Lung (tissue), 12 donors: Measurements from ENCODE around the gene CDKN1A. TPM values are rescaled to one million over a fixed set of nuclear protein-coding genes. Genes with fewer than 3 reads are reported as not detected.

ENCODE experiments used
- ATAC-seq: fragments of 200-7000 bp; cut with Tn5 transposase; one replicate; pipeline ENCODE4 v1.9.1; 2020; ENCODE audit warnings: moderate number of reproducible peaks; ENCODE audit not compliant: insufficient read depth, low FRiP score
- DNase-seq, 3 donors: peaks; one replicate each; pipeline ENCODE4 v3.0.0-alpha.2; 2013 to 2017
- H3K27ac ChIP-seq, 2 donors: one replicate each; pipeline ENCODE4 v1.5.1; 2013; ENCODE audit warnings: mild to moderate bottlenecking in 2 of 2, moderate library complexity in 2 of 2, control low read depth in 1 of 2, inconsistent platforms in 1 of 2, low read depth in 1 of 2, low read length in 1 of 2
- H3K27me3 ChIP-seq, 3 donors: one replicate each; pipeline ENCODE4 v1.5.1; 2013; ENCODE audit warnings: low read length in 2 of 3; ENCODE audit not compliant: control insufficient read depth in 3 of 3, insufficient read depth in 3 of 3
- H3K36me3 ChIP-seq, 4 donors: one replicate each; pipeline ENCODE4 v1.5.1; 2013; ENCODE audit warnings: low read length in 4 of 4, mild to moderate bottlenecking in 1 of 4, moderate library complexity in 1 of 4; ENCODE audit not compliant: control insufficient read depth in 4 of 4, insufficient read depth in 4 of 4
- H3K4me1 ChIP-seq, 5 donors: one replicate each; pipeline ENCODE4 v1.5.1; 2013; ENCODE audit warnings: low read length in 5 of 5, mild to moderate bottlenecking in 2 of 5, moderate library complexity in 1 of 5; ENCODE audit not compliant: control insufficient read depth in 5 of 5, insufficient read depth in 5 of 5
- H3K4me3 ChIP-seq: one replicate; pipeline ENCODE4 v1.5.1; 2013; ENCODE audit warnings: mild to moderate bottlenecking, control low read depth, moderate library complexity
- H3K9ac ChIP-seq, 2 donors: one replicate each; pipeline ENCODE4 v1.5.1; 2013; ENCODE audit warnings: low read length in 2 of 2, control low read depth in 1 of 2; ENCODE audit not compliant: insufficient read depth in 1 of 2
- H3K9me3 ChIP-seq, 4 donors: one replicate each; pipeline ENCODE4 v1.5.1; 2013; ENCODE audit warnings: low read length in 3 of 4, mild to moderate bottlenecking in 1 of 4, moderate library complexity in 1 of 4; ENCODE audit not compliant: control insufficient read depth in 4 of 4, insufficient read depth in 3 of 4
- CTCF ChIP-seq: IDR thresholded peaks from 2 replicates; pipeline ENCODE4 v1.5.1; 2012; ENCODE audit warnings: mild to moderate bottlenecking; ENCODE audit errors: control extremely low read depth, extremely low read depth
- WGBS, 2 donors: extraction: QIAGEN DNeasy Blood & Tissue Kit; methylation state at CpG; one replicate each; pipeline ENCODE4 v1.1.7; 2013; 5-methylcytosine and 5-hydroxymethylcytosine counted together
- polyA plus RNA-seq, 2 donors: library from polyadenylated mRNA; stranded (reverse); fragments of 200-250 nt; gene quantifications; one replicate each; pipeline ENCODE4 v1.2.1, GENCODE V29; 2013
- total RNA-seq, 2 donors: library from RNA; depleted of rRNA in 1 of 2; stranded (reverse); fragments of >200 nt in 1 of 2; gene quantifications; one replicate each; pipeline ENCODE4 v1.2.1, GENCODE V29; 2014 to 2021
- donor health status: control.
- donor health status: control.
- donor health status: Bipolar disorder and iron deficiency.
- donor health status: healthy.
- donor health status: DM: yes; HTN: yes; CAD: no.

CDKN1A gene
- total and polyA plus RNA-seq, 4 donors: 35.3 to 183 (median 66.2) TPM

- Histone ChIP-seq H3K9ac (no peak overlapping the region), H3K4me3 (no peak overlapping the region), H3K27ac (no peak overlapping the region), H3K27me3 (no peaks in the 10 kb centered on the region), H3K4me1 (no peaks in the 10 kb centered on the region), H3K9me3 (no peaks in the 10 kb centered on the region), H3K36me3 (no peaks in the 10 kb centered on the region)
- no peak for DNase-seq
- TF ChIP-seq CTCF: no peak
- WGBS, 2 donors: 91 to 96% methylated on average over 7 of the region's 7 CpGs
- ATAC-seq: no peak
Measured at GRCh38 chr6:36715469-36715868, 37.0 kb downstream of the CDKN1A start.

DNA sequence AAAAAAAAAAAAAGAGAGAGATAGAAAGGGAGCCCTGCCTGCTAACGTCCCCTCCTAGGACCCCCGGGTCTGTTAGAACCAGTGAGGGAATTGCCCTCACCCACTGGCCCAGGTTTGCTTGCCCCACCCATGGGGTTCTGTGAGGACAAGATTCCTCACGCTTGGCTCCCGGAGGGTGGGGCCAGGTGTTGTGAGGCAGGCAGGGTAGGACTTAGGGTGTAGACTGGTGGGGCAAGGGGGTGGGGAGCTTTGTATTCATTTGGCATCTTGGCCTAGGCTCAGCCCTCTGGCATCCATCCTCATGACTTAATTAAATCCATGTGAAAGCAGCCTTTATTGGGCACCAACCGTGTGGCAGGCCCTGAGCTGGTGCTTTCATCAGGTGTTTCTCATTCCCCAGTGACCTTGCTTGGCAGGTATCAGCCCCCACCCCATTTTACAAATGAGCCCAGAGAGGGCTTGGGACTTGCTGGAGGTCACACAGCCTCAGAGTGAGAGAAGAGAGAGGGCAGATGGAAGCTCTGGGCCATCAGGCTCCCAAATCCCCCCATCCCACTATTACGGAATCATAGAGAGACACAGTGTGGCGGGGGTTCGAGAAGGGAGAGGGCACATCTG is 38.1 kb downstream of the CDKN1A start:
- Histone ChIP-seq H3K9me3 (no peaks in the 10 kb centered on the region), H3K4me3 (no peak overlapping the region), H3K27me3 (no peaks in the 10 kb centered on the region), H3K27ac (no peak overlapping the region), H3K9ac (no peak overlapping the region), H3K4me1 (no peaks in the 10 kb centered on the region), H3K36me3 (no peaks in the 10 kb centered on the region)
- TF ChIP-seq CTCF: no peak
- ATAC-seq (no peak), DNase-seq (no peak)
- 84 to 95% methylated on average over 8 of the region's 8 CpGs for WGBS, 2 donors

DNA sequence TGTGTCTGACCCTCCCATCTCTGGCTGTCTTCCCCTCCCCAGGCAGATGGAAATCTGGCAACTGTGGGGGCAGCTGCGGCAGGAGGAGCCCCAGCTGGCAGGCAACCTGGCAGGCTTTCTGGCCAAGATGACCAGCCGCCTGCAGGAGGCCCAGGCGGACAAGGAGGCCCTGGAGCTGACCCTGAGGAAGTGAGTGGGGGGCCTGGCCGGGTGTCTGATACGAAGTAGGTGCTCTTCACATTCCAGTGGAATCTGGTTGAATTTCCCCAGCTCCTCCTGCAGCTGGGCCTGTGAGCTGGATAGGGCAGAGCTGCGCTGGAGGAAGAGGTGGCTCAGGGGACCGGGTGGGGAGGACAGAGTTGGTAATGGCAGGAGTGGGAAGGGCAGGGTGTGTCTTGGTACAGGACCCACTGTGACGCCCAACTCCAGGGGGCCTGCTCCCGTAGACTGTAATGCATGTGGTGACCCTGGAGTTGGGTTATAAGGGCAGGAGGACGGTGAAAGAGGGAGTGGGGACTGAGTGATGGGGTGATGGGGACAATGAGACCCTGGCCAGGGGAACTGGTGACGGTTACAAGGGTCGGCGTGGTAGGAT is 38.8 kb downstream of the CDKN1A start:
- no peaks in the 10 kb centered on the region for H3K36me3 ChIP-seq
- ATAC-seq (no peak), DNase-seq (no peak)
- no peaks in the 10 kb centered on the region for H3K27me3 ChIP-seq
- H3K9me3 ChIP-seq: no peaks in the 10 kb centered on the region
- no peak overlapping the region for H3K4me3 ChIP-seq
- TF ChIP-seq CTCF: no peak
- no peak overlapping the region for H3K27ac ChIP-seq
- no peaks in the 10 kb centered on the region for H3K4me1 ChIP-seq
- H3K9ac ChIP-seq: no peak overlapping the region
- 76 to 77% methylated on average over 13 of the region's 13 CpGs for WGBS, 2 donors
